ENCODE data around the gene CFAP74.
A peak's percentile ranks its signal among the peaks of the same experiment; 100 is the strongest.

The CFAP74 gene

DNA sequence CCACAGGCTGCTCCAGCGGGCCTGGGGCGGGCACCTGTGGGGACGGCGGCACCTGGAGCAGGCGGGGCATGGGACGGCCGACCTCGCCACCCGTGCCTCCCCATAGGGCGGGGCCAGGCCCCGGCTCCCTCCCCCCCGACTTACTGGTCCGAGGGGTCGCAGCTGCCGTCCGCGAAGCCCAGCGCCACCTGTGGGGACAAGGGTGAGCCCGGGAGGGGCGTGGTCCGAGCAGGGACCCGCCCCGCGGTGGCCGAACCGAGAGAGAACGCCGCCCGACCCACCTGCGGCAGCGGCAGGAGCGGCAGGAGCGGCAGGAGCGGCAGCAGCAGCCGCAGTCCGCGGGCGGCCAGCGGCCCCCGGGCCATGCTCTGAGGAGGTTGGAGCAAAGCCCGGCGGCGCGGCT, 84.7 kb downstream of the CFAP74 start, which contains the start of gene TMEM52:
TMEM52 (minus strand) TSS at position 379 of the 403 bp plus-strand sequence; CDS start at position 365, 14 bp downstream.
- DNase-seq (ENCODE audit: low spot score): no peak
- H3K27ac ChIP-seq: peak within 1 kb of the TSS in 1 of 2 donors; percentile 50
- H3K4me3 ChIP-seq: peak within 1 kb of the TSS; percentile 77
- TF ChIP-seq CTCF (IDR thresholded peaks at IDR 0.05): no peak

- no peak for DNase-seq (ENCODE audit: low spot score)
- Histone ChIP-seq H3K27ac (no peak overlapping the region), H3K4me3 (peak overlapping the region; percentile 77)
- no peak for TF ChIP-seq CTCF (IDR thresholded peaks at IDR 0.05)
Observed at GRCh38 chr1:1917995-1918900, 85.3 kb downstream of the CFAP74 start.

- Histone ChIP-seq H3K27ac (no peak overlapping the region), H3K4me3 (no peak overlapping the region)
- no peak for TF ChIP-seq CTCF (IDR thresholded peaks at IDR 0.05)
- DNase-seq (ENCODE audit: low spot score): no peak
Observed at GRCh38 chr1:1917304-1917976, 86.1 kb downstream of the CFAP74 start.

GRCh38 chr1:1916851-1917251, 86.7 kb downstream of the CFAP74 start:
- no peak overlapping the region for H3K27ac ChIP-seq
- DNase-seq (ENCODE audit: low spot score): no peak
- no peak for TF ChIP-seq CTCF (IDR thresholded peaks at IDR 0.05)
- H3K4me3 ChIP-seq: no peak overlapping the region

DNA sequence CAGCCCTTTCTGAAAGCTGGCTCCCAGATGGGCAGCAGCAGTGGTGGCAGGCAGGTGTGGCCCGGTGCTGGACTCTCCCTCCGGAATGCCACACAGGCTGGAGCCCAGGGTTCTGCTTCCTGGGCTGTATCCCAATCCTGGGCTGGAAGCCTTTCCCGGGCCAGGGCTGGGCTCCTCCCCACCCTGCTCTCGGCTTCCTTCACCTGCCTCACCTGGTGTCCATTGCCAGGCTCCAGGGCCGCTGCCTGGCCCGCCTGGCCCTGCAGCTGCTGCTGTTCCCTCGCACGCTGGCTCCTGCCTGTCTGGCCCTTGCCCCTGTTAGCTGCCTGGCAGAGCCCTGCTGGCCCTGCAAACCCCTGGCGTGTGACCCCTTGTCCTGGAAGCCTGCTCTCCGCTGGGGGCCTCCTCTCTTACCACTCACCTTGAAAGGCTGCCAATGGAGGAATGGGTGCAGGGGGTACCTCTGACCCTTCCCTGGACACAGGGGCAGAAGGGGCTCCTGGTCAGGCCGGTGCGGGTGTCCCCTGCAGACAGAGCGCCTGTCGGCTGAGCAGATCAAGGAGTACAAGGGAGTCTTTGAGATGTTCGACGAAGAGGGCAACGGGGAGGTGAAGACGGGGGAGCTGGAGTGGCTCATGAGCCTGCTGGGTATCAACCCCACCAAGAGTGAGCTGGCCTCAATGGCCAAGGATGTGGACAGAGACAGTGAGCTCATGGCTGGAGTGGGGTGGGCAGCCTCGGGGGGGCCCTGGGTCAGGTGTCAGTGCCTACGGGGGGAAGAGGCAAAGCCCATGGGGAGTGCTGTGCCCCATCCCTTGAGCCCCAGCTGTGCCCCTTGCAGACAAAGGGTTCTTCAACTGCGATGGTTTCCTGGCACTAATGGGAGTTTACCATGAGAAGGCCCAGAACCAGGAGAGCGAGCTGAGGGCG, 87.4 kb downstream of the CFAP74 start:
- TF ChIP-seq CTCF (IDR thresholded peaks at IDR 0.05): no peak
- H3K4me3 ChIP-seq: no peak overlapping the region
- no peak for DNase-seq (ENCODE audit: low spot score)
- H3K27ac ChIP-seq: no peak overlapping the region

DNA sequence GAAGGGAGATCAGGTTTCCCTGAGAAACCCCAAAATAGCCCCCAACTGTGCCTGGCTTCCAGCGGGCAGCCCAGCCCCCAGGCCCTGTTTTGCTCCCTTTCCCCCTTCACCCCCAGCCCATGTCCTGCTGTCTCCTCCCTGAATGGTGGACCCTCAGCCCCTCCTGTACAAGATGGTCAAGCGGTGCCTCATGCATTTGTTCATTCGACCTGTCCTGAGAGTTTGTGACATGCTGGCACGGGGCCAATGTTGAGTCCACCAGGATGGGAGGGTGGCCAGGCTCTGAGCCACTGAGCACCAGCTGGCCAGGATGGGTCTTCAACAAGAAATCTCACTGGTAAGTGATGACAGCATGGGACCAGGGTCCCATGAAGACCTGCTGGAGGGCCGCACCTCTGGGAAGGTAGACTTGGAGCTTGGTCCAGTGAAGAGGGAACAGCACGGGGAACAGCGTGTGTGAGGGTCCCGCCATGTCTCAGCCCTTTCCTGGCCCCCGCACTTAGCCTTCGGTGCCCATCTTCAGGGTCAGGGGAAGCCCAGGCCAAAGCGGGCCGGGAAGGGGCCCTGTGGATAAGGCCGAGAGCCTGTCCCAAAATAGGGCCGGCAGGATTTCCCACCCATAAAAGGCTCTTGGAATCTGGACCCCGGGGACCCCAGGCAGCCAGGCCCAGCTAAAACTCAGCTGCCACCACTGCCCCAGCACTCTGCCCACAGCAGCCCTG, 88.5 kb downstream of the CFAP74 start, which contains the start of gene CALML6:
CALML6 (plus strand) TSS at position 290 of the 722 bp plus-strand sequence; CDS start at position 311, 21 bp downstream.
- no peak within 1 kb of the TSS for H3K4me3 ChIP-seq
- no peak for DNase-seq (ENCODE audit: low spot score)
- H3K27ac ChIP-seq: no peak within 1 kb of the TSS
- TF ChIP-seq CTCF (IDR thresholded peaks at IDR 0.05): no peak

Measured in coronary artery (tissue), 2 donors.